Astrocyte (in vitro differentiated cells and primary cell): Measurements from ENCODE around the gene ATP5F1D. TPM values are rescaled to one million over a fixed set of nuclear protein-coding genes. Genes with fewer than 3 reads are reported as not detected.

Source experiments
- DNase-seq: peaks from one replicate; pipeline ENCODE4 v3.0.0-alpha.2; 2010; ENCODE audit warnings: low read depth
- FAIRE-seq: peaks from 2 replicates; lab custom pipeline; 2011; peaks lifted over from hg19 to GRCh38; lab: Jason Lieb, UNC
- H2AFZ ChIP-seq: 2 replicates; pipeline ENCODE4 v1.6.0; 2012; ENCODE audit warnings: low read depth, low read length, inconsistent platforms
- H3K27ac ChIP-seq: 2 replicates; pipeline ENCODE4 v1.5.1; 2011; ENCODE audit warnings: low read depth, low read length, inconsistent platforms
- H3K27me3 ChIP-seq: 2 replicates; pipeline ENCODE4 v1.6.0; 2011; ENCODE audit warnings: low read length, inconsistent platforms; ENCODE audit not compliant: insufficient read depth
- H3K36me3 ChIP-seq: 2 replicates; pipeline ENCODE4 v1.5.1; 2011; ENCODE audit warnings: low read length, inconsistent platforms; ENCODE audit not compliant: insufficient read depth
- H3K4me1 ChIP-seq: 2 replicates; pipeline ENCODE4 v1.5.1; 2011; ENCODE audit warnings: low read length, inconsistent platforms; ENCODE audit not compliant: insufficient read depth
- H3K4me2 ChIP-seq: 2 replicates; pipeline ENCODE4 v1.6.0; 2012; ENCODE audit warnings: low read length, inconsistent platforms
- H3K4me3 ChIP-seq: 2 replicates; pipeline ENCODE4 v1.5.1; 2011; ENCODE audit warnings: low read depth, mild to moderate bottlenecking, low read length, inconsistent platforms; ENCODE audit not compliant: insufficient read depth
- H3K79me2 ChIP-seq: 2 replicates; pipeline ENCODE4 v1.6.0; 2012; ENCODE audit warnings: mild to moderate bottlenecking, low read length, inconsistent platforms; ENCODE audit not compliant: insufficient read depth
- H3K9ac ChIP-seq: 2 replicates; pipeline ENCODE4 v1.6.0; 2012; ENCODE audit warnings: mild to moderate bottlenecking, low read length, inconsistent platforms
- H3K9me3 ChIP-seq: 2 replicates; pipeline ENCODE4 v1.5.1; 2012; ENCODE audit warnings: low read depth, mild to moderate bottlenecking, low read length, inconsistent platforms; ENCODE audit not compliant: insufficient read depth
- H4K20me1 ChIP-seq: 2 replicates; pipeline ENCODE4 v1.6.0; 2012; ENCODE audit warnings: low read length, inconsistent platforms; ENCODE audit not compliant: insufficient read depth
- H3K27ac Mint-ChIP-seq: one replicate; pipeline ENCODE4 v1.8.0; 2021; ENCODE audit warnings: mild to moderate bottlenecking, mixed read lengths; ENCODE audit not compliant: unreplicated experiment
- H3K27me3 Mint-ChIP-seq: one replicate; pipeline ENCODE4 v1.8.0; 2021; ENCODE audit warnings: low read depth, mixed read lengths; ENCODE audit not compliant: unreplicated experiment
- H3K36me3 Mint-ChIP-seq: one replicate; pipeline ENCODE4 v1.8.0; 2021; ENCODE audit warnings: low read depth, mixed read lengths; ENCODE audit not compliant: unreplicated experiment
- H3K4me1 Mint-ChIP-seq: one replicate; pipeline ENCODE4 v1.8.0; 2021; ENCODE audit warnings: low read depth, mixed read lengths; ENCODE audit not compliant: unreplicated experiment
- H3K4me3 Mint-ChIP-seq: one replicate; pipeline ENCODE4 v1.8.0; 2021; ENCODE audit warnings: mild to moderate bottlenecking, moderate library complexity, mixed read lengths; ENCODE audit not compliant: unreplicated experiment
- H3K9me3 Mint-ChIP-seq: one replicate; pipeline ENCODE4 v1.8.0; 2021; ENCODE audit warnings: mild to moderate bottlenecking, mixed read lengths; ENCODE audit not compliant: unreplicated experiment
- EZH2 ChIP-seq: IDR thresholded peaks from 2 replicates; pipeline ENCODE4 v1.6.1; 2012; ENCODE audit warnings: mild to moderate bottlenecking, low read length, inconsistent platforms; ENCODE audit not compliant: insufficient read depth
- total RNA-seq: library from RNA; stranded (reverse); gene quantifications from 2 replicates; pipeline ENCODE4 v1.2.1, GENCODE V29; 2021
- TF ChIP-seq, protein P1 (sequence below): IDR thresholded peaks from 2 replicates; pipeline ENCODE4 v1.5.1; 2011; ENCODE audit warnings: low read depth, mild to moderate bottlenecking, inconsistent platforms, low read length, moderate library complexity; ENCODE audit not compliant: insufficient read depth

The ATP5F1D gene
- total RNA-seq, 1 donor from 2014 or later = 154 TPM

DNA sequence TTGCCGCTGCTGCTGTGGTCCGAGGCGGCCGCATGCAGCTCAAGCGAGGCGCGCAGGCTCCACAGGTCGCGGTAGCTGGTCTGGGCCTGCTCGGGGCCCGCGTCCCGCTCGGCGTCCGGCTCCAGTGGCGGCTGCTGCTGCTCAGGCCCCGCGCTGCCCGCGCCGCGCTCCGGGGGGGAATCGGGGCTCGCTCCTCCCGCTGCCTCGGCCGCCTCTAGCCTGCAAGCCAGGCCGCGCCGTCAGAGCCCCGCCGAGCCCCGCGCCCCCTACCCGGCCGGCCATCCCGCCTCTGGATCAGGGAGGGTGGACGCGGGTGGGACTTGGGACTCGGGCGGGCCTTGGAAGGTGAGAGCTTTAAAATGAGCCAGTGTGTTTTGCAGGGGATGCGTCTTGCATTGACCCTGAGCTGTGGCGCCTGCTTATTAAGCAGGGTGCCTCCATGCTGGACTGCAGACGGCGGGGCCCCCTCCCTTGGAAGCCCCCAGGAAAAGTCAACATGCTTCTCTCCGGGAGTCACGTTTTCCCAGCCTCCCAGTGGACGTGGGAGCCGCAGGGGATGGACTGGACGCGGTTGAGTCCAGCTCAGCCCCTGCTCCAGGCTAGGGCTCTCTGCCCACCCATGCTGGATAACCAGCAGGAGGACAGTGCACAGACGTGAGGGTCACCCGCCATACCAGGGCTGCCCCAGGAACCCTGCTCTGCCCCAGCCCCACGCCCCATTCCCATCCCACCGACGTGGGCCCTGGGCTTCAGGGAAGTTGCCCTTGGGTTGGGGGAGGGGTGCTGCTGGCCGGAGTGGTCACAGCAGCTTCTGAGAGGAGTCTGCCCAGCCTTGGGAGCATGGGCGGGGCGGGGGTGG is 11.4 kb upstream of the ATP5F1D start:
- DNase-seq (no peak), FAIRE-seq (no peak)
- H3K9me3 Mint-ChIP-seq = no peaks in the 10 kb centered on the region
- no peak overlapping the region for H3K27ac Mint-ChIP-seq
- Histone ChIP-seq H3K36me3 (peaks cover 3% of the 10 kb centered on the region), H2AFZ (no peak overlapping the region), H3K79me2 (peaks cover 6% of the 10 kb centered on the region), H3K4me2 (no peak overlapping the region), H3K4me3 (no peak overlapping the region), H3K27ac (no peak overlapping the region), H3K9ac (no peak overlapping the region), H3K4me1 (peaks cover 12% of the 10 kb centered on the region), H4K20me1 (peaks cover 37% of the 10 kb centered on the region), H3K9me3 (no peaks in the 10 kb centered on the region), H3K27me3 (no peaks in the 10 kb centered on the region)
- no peak overlapping the region for H3K4me3 Mint-ChIP-seq
- H3K4me1 Mint-ChIP-seq = peaks cover 11% of the 10 kb centered on the region
- H3K36me3 Mint-ChIP-seq = peaks cover 7% of the 10 kb centered on the region
- H3K27me3 Mint-ChIP-seq = no peaks in the 10 kb centered on the region
- no peak for TF ChIP-seq EZH2
- TF ChIP-seq, protein P1, sequence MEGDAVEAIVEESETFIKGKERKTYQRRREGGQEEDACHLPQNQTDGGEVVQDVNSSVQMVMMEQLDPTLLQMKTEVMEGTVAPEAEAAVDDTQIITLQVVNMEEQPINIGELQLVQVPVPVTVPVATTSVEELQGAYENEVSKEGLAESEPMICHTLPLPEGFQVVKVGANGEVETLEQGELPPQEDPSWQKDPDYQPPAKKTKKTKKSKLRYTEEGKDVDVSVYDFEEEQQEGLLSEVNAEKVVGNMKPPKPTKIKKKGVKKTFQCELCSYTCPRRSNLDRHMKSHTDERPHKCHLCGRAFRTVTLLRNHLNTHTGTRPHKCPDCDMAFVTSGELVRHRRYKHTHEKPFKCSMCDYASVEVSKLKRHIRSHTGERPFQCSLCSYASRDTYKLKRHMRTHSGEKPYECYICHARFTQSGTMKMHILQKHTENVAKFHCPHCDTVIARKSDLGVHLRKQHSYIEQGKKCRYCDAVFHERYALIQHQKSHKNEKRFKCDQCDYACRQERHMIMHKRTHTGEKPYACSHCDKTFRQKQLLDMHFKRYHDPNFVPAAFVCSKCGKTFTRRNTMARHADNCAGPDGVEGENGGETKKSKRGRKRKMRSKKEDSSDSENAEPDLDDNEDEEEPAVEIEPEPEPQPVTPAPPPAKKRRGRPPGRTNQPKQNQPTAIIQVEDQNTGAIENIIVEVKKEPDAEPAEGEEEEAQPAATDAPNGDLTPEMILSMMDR = no peak

DNA sequence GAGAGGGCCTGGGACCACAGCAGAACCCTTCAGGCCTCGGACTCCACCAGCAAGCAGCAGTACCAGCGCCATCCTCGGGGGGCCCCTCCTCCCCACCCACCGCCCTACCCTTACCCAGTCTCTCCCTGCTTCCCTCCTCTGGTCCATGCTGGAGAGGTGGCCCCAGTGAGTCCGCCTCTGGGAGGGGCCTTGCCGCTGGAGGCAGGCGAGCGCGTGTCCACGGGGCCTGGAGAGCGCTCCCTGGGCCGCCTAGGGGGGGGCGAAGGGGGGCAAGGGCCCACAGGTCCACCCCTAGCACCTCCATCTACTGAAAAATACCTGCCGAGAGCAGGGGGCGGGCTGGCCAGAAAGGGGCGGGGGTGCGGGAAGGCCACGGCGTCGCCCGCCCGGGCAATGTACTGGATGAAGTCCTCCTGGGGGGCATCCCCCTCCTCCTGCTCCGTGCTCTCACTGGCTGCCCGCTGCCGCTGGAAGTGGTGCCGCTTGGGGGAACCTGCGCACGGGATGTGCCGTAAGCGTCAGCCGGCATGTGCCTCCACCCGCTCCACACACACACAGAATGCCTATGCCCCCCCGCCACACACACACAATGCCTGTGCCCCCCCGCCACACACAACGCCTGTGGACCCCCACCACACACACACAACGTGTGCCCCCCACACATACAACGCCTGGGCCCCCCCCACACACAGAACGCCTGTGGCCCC is 10.6 kb upstream of the ATP5F1D start:
- Mint-ChIP-seq H3K4me1 (peaks cover 11% of the 10 kb centered on the region), H3K9me3 (no peaks in the 10 kb centered on the region), H3K36me3 (peaks cover 7% of the 10 kb centered on the region), H3K4me3 (no peak overlapping the region), H3K27me3 (no peaks in the 10 kb centered on the region), H3K27ac (peak overlapping the region; percentile 78)
- no peaks in the 10 kb centered on the region for H3K27me3 ChIP-seq
- no peak overlapping the region for H3K27ac ChIP-seq
- H3K79me2 ChIP-seq = peaks cover 13% of the 10 kb centered on the region
- H3K4me2 ChIP-seq = no peak overlapping the region
- DNase-seq (no peak), FAIRE-seq (no peak)
- H3K4me1 ChIP-seq = peaks cover 17% of the 10 kb centered on the region
- H3K4me3 ChIP-seq = no peak overlapping the region
- H3K9me3 ChIP-seq = no peaks in the 10 kb centered on the region
- no peak for TF ChIP-seq EZH2
- TF ChIP-seq, protein P1 = no peak
- peaks cover 3% of the 10 kb centered on the region for H3K36me3 ChIP-seq
- H3K9ac ChIP-seq = no peak overlapping the region
- peaks cover 39% of the 10 kb centered on the region for H4K20me1 ChIP-seq
- no peak overlapping the region for H2AFZ ChIP-seq
